NCI-H2029 treated with DMSO at 0.1 percent for 48 hours (cell line): ENCODE results near the gene MGAM2.

Experiments used
- DNase-seq: peaks from one replicate; lab custom pipeline; 2025; lab: John Stamatoyannopoulos, UW

The MGAM2 gene

GRCh38 chr7:142123184-142123583 is 11.7 kb downstream of the MGAM2 start:
- DNase-seq, result no peak

GRCh38 chr7:142125256-142125955 is 13.9 kb downstream of the MGAM2 start:
- no peak for DNase-seq

GRCh38 chr7:142130267-142130666 is 18.7 kb downstream of the MGAM2 start:
- no peak for DNase-seq

- DNase-seq, result no peak
These were observed 20.1 kb downstream of the MGAM2 start for GRCh38 chr7:142131439-142132185.

- no peak for DNase-seq
These were observed 22.2 kb downstream of the MGAM2 start for GRCh38 chr7:142133731-142134148.

GRCh38 chr7:142134909-142135308 is 23.4 kb downstream of the MGAM2 start:
- DNase-seq, result no peak

GRCh38 chr7:142138996-142139395 is 27.5 kb downstream of the MGAM2 start:
- DNase-seq, result no peak

- no peak for DNase-seq
These were observed 28.3 kb downstream of the MGAM2 start for GRCh38 chr7:142139597-142140400.

GRCh38 chr7:142140401-142140959 is 29.0 kb downstream of the MGAM2 start:
- DNase-seq, result no peak

GRCh38 chr7:142142702-142143101 is 31.2 kb downstream of the MGAM2 start:
- DNase-seq, result no peak

GRCh38 chr7:142146124-142146523 is 34.6 kb downstream of the MGAM2 start:
- no peak for DNase-seq

GRCh38 chr7:142150356-142150755 is 38.8 kb downstream of the MGAM2 start:
- no peak for DNase-seq

GRCh38 chr7:142150869-142151268 is 39.4 kb downstream of the MGAM2 start:
- no peak for DNase-seq

GRCh38 chr7:142152076-142152475 is 40.6 kb downstream of the MGAM2 start:
- no peak for DNase-seq

GRCh38 chr7:142153400-142153799 is 41.9 kb downstream of the MGAM2 start:
- no peak for DNase-seq

- peak; percentile 2 for DNase-seq
These were observed 47.4 kb downstream of the MGAM2 start for GRCh38 chr7:142158736-142159496.

- no peak for DNase-seq
These were observed 50.4 kb downstream of the MGAM2 start for GRCh38 chr7:142161921-142162320.

GRCh38 chr7:142168746-142169145 is 57.2 kb downstream of the MGAM2 start:
- no peak for DNase-seq

- no peak for DNase-seq
These were observed 61.4 kb downstream of the MGAM2 start for GRCh38 chr7:142172932-142173331.

- DNase-seq, result no peak
These were observed 62.9 kb downstream of the MGAM2 start for GRCh38 chr7:142174441-142174840.

GRCh38 chr7:142175594-142175993 is 64.1 kb downstream of the MGAM2 start:
- DNase-seq, result no peak

- DNase-seq, result no peak
These were observed 65.4 kb downstream of the MGAM2 start for GRCh38 chr7:142176901-142177300.
